Gastroesophageal sphincter (tissue), 4 donors: ENCODE results near the gene TCP11. TPM values are rescaled to one million over a fixed set of nuclear protein-coding genes. Genes with fewer than 3 reads are reported as not detected.

Experiments used
- ATAC-seq: fragments of 150-250 bp; one replicate; pipeline ENCODE4 v1.9.1; 2016; ENCODE audit warnings: mild to moderate bottlenecking, moderate library complexity
- H3K27ac ChIP-seq, 4 donors: fragments of 200-600 bp; sonication (generic) in 3 of 4; 1 replicate in 3 of 4; 2 replicates in 1 of 4; pipeline ENCODE4 v1.5.1; 2016 to 2019
- H3K27me3 ChIP-seq: fragments of 200-600 bp; sonication (generic); one replicate; pipeline ENCODE4 v1.5.1; 2019
- H3K36me3 ChIP-seq, 2 donors: fragments of 200-600 bp; sonication (generic); one replicate each; pipeline ENCODE4 v1.5.1; 2019; ENCODE audit warnings: control low read depth in 1 of 2
- H3K4me1 ChIP-seq, 3 donors: fragments of 200-600 bp; sonication (generic); 1 replicate in 2 of 3; 2 replicates in 1 of 3; pipeline ENCODE4 v1.5.1; 2016 to 2019; ENCODE audit warnings: control low read depth in 2 of 3
- H3K4me3 ChIP-seq, 2 donors: fragments of 200-600 bp; sonication (generic); one replicate each; pipeline ENCODE4 v1.5.1; 2019; ENCODE audit warnings: mild to moderate bottlenecking in 1 of 2, moderate library complexity in 1 of 2
- H3K9me3 ChIP-seq, 3 donors: fragments of 200-600 bp; sonication (generic); one replicate each; pipeline ENCODE4 v1.5.1; 2017 to 2019; ENCODE audit warnings: control low read depth in 2 of 3
- EP300 ChIP-seq: sonication (generic); formaldehyde crosslinking; IDR thresholded peaks from one replicate; pipeline ENCODE4 v1.6.1; 2017; ENCODE audit warnings: antibody characterized with exemption, mild to moderate bottlenecking
- POLR2A ChIP-seq, 2 donors: fragments of 450-650 bp; IDR thresholded peaks; one replicate each; pipeline ENCODE4 v1.6.1; 2017; ENCODE audit warnings: antibody characterized with exemption in 2 of 2, mild to moderate bottlenecking in 2 of 2, moderate library complexity in 1 of 2
- POLR2AphosphoS5 ChIP-seq: sonication (generic); formaldehyde crosslinking; IDR thresholded peaks from one replicate; pipeline ENCODE4 v1.6.1; 2017; ENCODE audit warnings: antibody characterized with exemption
- WGBS, 2 donors: methylation state at CpG; one replicate each; pipeline ENCODE4 v1.1.5; 2018; ENCODE audit warnings: low coverage in 1 of 2; 5-methylcytosine and 5-hydroxymethylcytosine counted together
- total RNA-seq, 4 donors: library from RNA; depleted of rRNA; stranded (reverse); fragments of >200 nt; gene quantifications; one replicate each; pipeline ENCODE4 v1.1.0, GENCODE V29; 2016
- TF ChIP-seq, protein P1 (sequence below), 4 experiments: fragments of 200-600 bp in 2 of 4; fragments of 450-650 bp in 2 of 4; sonication (generic) in 1 of 4; IDR thresholded peaks; one replicate each; pipeline ENCODE4 v1.5.1; 2017 to 2019; ENCODE audit warnings: antibody characterized with exemption in 4 of 4, mild to moderate bottlenecking in 2 of 4, moderate library complexity in 2 of 4

Gene TCP11
- under 1 TPM in 1 of 4 donors, not detected in 3; 0.77 TPM for total RNA-seq

DNA sequence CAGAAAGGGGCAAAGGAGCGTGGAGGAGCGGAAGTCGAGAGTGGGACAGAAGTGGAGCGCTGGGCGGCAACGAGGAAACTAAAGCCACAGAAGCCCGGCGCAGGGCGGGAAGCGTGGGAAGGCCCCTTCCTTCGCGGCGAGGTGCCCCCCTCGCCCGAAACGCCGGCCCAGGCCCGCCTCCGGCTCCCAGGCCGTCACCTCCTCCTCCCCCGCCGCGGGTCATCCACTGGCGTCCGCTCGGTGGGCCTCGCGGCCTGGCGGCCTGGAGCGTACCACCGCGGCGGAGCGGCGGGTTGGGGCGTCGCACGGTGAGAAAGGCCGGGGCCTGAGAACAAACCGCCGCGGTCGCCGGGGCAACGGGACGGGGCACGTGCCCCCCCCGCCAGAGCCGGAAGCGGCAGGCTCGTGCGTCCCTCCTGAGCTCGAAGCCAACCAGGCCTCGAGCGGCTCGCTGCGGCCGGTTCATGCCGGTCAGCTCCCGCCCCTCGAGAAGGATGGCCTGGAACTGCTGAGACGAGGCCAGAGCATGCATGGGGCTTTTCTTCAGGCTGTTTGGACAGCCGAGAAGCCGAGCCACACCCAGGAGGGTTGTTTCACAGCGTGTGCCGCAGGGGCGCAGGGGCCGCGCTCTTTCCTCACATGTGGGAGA lies at the start of gene TCP11:
Gene TCP11, minus strand, starts transcription at position 333 of the 649 bp plus-strand sequence. CDS start 469 bp downstream, outside the sequence.
- Histone ChIP-seq H3K4me1 (peaks cover 0 to 16% (median 9%) of the 10 kb centered on the region in 3 donors), H3K9me3 (no peaks in the 10 kb centered on the region), H3K4me3 (peak within 1 kb of the TSS in 1 of 2 donors; percentile 36), H3K27ac (no peak within 1 kb of the TSS), H3K27me3 (peaks cover 11% of the 10 kb centered on the region), H3K36me3 (no peaks in the 10 kb centered on the region)
- TF ChIP-seq POLR2AphosphoS5: no peak
- no peak for TF ChIP-seq POLR2A (IDR thresholded peaks at IDR 0.05)
- TF ChIP-seq, protein P1, sequence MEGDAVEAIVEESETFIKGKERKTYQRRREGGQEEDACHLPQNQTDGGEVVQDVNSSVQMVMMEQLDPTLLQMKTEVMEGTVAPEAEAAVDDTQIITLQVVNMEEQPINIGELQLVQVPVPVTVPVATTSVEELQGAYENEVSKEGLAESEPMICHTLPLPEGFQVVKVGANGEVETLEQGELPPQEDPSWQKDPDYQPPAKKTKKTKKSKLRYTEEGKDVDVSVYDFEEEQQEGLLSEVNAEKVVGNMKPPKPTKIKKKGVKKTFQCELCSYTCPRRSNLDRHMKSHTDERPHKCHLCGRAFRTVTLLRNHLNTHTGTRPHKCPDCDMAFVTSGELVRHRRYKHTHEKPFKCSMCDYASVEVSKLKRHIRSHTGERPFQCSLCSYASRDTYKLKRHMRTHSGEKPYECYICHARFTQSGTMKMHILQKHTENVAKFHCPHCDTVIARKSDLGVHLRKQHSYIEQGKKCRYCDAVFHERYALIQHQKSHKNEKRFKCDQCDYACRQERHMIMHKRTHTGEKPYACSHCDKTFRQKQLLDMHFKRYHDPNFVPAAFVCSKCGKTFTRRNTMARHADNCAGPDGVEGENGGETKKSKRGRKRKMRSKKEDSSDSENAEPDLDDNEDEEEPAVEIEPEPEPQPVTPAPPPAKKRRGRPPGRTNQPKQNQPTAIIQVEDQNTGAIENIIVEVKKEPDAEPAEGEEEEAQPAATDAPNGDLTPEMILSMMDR (IDR thresholded peaks at IDR 0.05): no peak
- TF ChIP-seq EP300: no peak
- ATAC-seq: peak; percentile 58
- WGBS, 2 donors: 64% methylated on average over 7 of the region's 69 CpGs; no CpG with 5 or more reads in 1 of the 2 donors

- no peak for ATAC-seq
- Histone ChIP-seq H3K4me3 (no peak overlapping the region), H3K27ac (no peak overlapping the region), H3K27me3 (no peaks in the 10 kb centered on the region), H3K4me1 (peaks cover 0 to 7% (median 3%) of the 10 kb centered on the region in 3 donors), H3K9me3 (no peaks in the 10 kb centered on the region), H3K36me3 (no peaks in the 10 kb centered on the region)
- TF ChIP-seq POLR2A (IDR thresholded peaks at IDR 0.05) (no peak), EP300 (no peak), POLR2AphosphoS5 (no peak)
- TF ChIP-seq, protein P1 (IDR thresholded peaks at IDR 0.05): no peak
Measured at GRCh38 chr6:35190306-35190705, 49.2 kb upstream of the TCP11 start.

DNA sequence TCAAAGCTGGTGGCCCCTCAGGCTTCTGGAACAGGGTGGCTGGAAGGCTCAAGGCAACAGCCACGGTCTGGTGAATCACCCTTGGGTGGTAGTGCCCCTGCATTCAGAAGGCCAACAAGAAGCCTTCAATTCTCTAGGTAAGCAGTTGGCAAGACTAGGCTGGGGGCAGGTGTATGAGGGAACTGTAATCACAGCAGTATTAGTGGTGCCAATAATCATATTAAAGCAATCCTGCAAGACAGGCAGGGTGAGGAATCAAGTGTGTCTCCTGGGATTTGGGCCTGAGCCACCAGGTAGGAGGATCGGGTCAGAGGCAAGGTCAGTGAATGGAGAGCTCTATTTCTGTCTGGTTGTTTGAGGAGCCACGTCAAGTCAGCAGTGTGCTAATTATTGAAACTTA lies 47.7 kb upstream of the TCP11 start:
- Histone ChIP-seq H3K36me3 (no peaks in the 10 kb centered on the region), H3K27ac (no peak overlapping the region), H3K9me3 (no peaks in the 10 kb centered on the region), H3K4me3 (no peak overlapping the region), H3K27me3 (no peaks in the 10 kb centered on the region), H3K4me1 (peaks cover 0 to 11% (median 5%) of the 10 kb centered on the region in 3 donors)
- no peak for ATAC-seq
- TF ChIP-seq POLR2A (IDR thresholded peaks at IDR 0.05): no peak
- TF ChIP-seq EP300: no peak
- TF ChIP-seq, protein P1 (IDR thresholded peaks at IDR 0.05): no peak
- TF ChIP-seq POLR2AphosphoS5: no peak
- WGBS, 2 donors: 100% methylated on average over 2 of the region's 3 CpGs

- H3K4me3 ChIP-seq: no peak overlapping the region
- no peak overlapping the region for H3K27ac ChIP-seq
- H3K4me1 ChIP-seq: peaks cover 0 to 19% (median 12%) of the 10 kb centered on the region in 3 donors
- H3K36me3 ChIP-seq: no peaks in the 10 kb centered on the region
- WGBS, 2 donors: 97 to 100% methylated on average over 1 to 2 of the region's 2 CpGs
- H3K9me3 ChIP-seq: no peaks in the 10 kb centered on the region
- no peaks in the 10 kb centered on the region for H3K27me3 ChIP-seq
- no peak for TF ChIP-seq POLR2A (IDR thresholded peaks at IDR 0.05)
- TF ChIP-seq EP300: no peak
- TF ChIP-seq, protein P1 (IDR thresholded peaks at IDR 0.05): no peak
- no peak for ATAC-seq
Measured at GRCh38 chr6:35186571-35186970, 45.4 kb upstream of the TCP11 start.

- H3K36me3 ChIP-seq: no peaks in the 10 kb centered on the region
- H3K4me3 ChIP-seq: no peak overlapping the region
- no peaks in the 10 kb centered on the region for H3K9me3 ChIP-seq
- H3K27me3 ChIP-seq: no peaks in the 10 kb centered on the region
- peaks cover 0 to 25% (median 15%) of the 10 kb centered on the region in 3 donors for H3K4me1 ChIP-seq
- no peak overlapping the region for H3K27ac ChIP-seq
- TF ChIP-seq POLR2AphosphoS5 (no peak), POLR2A (IDR thresholded peaks at IDR 0.05) (no peak), EP300 (no peak)
- TF ChIP-seq, protein P1 (IDR thresholded peaks at IDR 0.05): no peak
- ATAC-seq: no peak
- WGBS, 2 donors: 60% methylated on average over 1 of the region's 1 CpG; no CpG with 5 or more reads in 1 of the 2 donors
Measured at GRCh38 chr6:35185971-35186370, 44.8 kb upstream of the TCP11 start.
